GM12878 (cell line): ENCODE data around the gene VSX1.

Experiments used
- MTA2 ChIP-seq: fragments of 450-650 bp; IDR thresholded peaks from 2 replicates; pipeline ENCODE4 v1.6.1; 2016; ENCODE audit warnings: low read depth, mild to moderate bottlenecking, moderate library complexity
- SPI1 ChIP-seq: IDR thresholded peaks from 2 replicates; pipeline ENCODE4 v1.6.1; 2011; ENCODE audit warnings: low read depth, mild to moderate bottlenecking, low read length, moderate library complexity, borderline replicate concordance; ENCODE audit not compliant: insufficient read depth
- TF ChIP-seq, protein P1 (sequence below), 3 experiments: IDR thresholded peaks in 2 of 3; conservative IDR thresholded peaks in 1 of 3; 2 replicates each; pipeline ENCODE4 v1.5.1; 2011; ENCODE audit warnings: low read depth in 3 of 3, low read length in 3 of 3, mild to moderate bottlenecking in 3 of 3, control low read depth in 2 of 3, moderate library complexity in 2 of 3, inconsistent platforms in 1 of 3, mixed read lengths in 1 of 3; ENCODE audit not compliant: control insufficient read depth in 2 of 3, insufficient read depth in 1 of 3; ENCODE audit errors: extremely low read depth in 1 of 3
- TF ChIP-seq, protein P2 (sequence below): IDR thresholded peaks from 2 replicates; pipeline ENCODE4 v1.6.1; 2011; ENCODE audit warnings: low read depth, low read length, improper control_type of control experiment, borderline replicate concordance
- TF ChIP-seq, protein P3 (sequence below): IDR thresholded peaks from 2 replicates; pipeline ENCODE4 v1.6.1; 2012; ENCODE audit warnings: low read depth, low read length, improper control_type of control experiment
- TF ChIP-seq, protein P4 (sequence below): fragments of 450-650 bp; formaldehyde crosslinking; IDR thresholded peaks from 2 replicates; pipeline ENCODE4 v1.4.0; 2020; ENCODE audit warnings: mild to moderate bottlenecking, moderate library complexity

DNA sequence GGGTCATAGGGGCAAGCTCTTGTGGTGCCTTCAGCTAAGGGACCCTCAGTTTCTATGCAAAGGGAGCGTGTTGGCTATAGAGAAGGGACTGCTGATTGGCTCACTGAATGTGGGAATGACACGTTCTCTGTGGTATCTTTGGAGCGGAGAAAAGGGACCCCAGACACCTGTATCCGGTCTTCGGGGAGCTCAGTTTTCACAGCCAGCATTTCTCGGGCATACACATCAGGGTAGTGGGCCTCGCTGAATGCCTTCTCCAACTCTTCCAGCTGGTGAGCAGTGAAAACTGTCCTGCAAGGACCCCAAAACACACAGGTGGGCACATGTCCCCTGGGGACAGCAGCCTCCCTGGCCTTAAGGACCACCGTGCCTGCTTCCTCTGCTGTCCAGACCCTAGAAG is 3.3 kb downstream of the VSX1 start:
- TF ChIP-seq, protein P1, sequence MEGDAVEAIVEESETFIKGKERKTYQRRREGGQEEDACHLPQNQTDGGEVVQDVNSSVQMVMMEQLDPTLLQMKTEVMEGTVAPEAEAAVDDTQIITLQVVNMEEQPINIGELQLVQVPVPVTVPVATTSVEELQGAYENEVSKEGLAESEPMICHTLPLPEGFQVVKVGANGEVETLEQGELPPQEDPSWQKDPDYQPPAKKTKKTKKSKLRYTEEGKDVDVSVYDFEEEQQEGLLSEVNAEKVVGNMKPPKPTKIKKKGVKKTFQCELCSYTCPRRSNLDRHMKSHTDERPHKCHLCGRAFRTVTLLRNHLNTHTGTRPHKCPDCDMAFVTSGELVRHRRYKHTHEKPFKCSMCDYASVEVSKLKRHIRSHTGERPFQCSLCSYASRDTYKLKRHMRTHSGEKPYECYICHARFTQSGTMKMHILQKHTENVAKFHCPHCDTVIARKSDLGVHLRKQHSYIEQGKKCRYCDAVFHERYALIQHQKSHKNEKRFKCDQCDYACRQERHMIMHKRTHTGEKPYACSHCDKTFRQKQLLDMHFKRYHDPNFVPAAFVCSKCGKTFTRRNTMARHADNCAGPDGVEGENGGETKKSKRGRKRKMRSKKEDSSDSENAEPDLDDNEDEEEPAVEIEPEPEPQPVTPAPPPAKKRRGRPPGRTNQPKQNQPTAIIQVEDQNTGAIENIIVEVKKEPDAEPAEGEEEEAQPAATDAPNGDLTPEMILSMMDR (IDR thresholded peaks at IDR 0.05 in 2 of 3, conservative IDR thresholded peaks at IDR 0.05 in 1 of 3; ENCODE audit: control insufficient read depth in 2 of 3, extremely low read depth in 1 of 3, insufficient read depth in 1 of 3, low read depth in 3 of 3, low read length in 3 of 3): no peak
- TF ChIP-seq, protein P2, sequence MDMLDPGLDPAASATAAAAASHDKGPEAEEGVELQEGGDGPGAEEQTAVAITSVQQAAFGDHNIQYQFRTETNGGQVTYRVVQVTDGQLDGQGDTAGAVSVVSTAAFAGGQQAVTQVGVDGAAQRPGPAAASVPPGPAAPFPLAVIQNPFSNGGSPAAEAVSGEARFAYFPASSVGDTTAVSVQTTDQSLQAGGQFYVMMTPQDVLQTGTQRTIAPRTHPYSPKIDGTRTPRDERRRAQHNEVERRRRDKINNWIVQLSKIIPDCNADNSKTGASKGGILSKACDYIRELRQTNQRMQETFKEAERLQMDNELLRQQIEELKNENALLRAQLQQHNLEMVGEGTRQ: no peak
- TF ChIP-seq SPI1 (no peak), MTA2 (no peak)
- TF ChIP-seq, protein P3, sequence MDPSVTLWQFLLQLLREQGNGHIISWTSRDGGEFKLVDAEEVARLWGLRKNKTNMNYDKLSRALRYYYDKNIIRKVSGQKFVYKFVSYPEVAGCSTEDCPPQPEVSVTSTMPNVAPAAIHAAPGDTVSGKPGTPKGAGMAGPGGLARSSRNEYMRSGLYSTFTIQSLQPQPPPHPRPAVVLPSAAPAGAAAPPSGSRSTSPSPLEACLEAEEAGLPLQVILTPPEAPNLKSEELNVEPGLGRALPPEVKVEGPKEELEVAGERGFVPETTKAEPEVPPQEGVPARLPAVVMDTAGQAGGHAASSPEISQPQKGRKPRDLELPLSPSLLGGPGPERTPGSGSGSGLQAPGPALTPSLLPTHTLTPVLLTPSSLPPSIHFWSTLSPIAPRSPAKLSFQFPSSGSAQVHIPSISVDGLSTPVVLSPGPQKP: no peak
- TF ChIP-seq, protein P4, sequence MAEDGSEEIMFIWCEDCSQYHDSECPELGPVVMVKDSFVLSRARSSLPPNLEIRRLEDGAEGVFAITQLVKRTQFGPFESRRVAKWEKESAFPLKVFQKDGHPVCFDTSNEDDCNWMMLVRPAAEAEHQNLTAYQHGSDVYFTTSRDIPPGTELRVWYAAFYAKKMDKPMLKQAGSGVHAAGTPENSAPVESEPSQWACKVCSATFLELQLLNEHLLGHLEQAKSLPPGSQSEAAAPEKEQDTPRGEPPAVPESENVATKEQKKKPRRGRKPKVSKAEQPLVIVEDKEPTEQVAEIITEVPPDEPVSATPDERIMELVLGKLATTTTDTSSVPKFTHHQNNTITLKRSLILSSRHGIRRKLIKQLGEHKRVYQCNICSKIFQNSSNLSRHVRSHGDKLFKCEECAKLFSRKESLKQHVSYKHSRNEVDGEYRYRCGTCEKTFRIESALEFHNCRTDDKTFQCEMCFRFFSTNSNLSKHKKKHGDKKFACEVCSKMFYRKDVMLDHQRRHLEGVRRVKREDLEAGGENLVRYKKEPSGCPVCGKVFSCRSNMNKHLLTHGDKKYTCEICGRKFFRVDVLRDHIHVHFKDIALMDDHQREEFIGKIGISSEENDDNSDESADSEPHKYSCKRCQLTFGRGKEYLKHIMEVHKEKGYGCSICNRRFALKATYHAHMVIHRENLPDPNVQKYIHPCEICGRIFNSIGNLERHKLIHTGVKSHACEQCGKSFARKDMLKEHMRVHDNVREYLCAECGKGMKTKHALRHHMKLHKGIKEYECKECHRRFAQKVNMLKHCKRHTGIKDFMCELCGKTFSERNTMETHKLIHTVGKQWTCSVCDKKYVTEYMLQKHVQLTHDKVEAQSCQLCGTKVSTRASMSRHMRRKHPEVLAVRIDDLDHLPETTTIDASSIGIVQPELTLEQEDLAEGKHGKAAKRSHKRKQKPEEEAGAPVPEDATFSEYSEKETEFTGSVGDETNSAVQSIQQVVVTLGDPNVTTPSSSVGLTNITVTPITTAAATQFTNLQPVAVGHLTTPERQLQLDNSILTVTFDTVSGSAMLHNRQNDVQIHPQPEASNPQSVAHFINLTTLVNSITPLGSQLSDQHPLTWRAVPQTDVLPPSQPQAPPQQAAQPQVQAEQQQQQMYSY (CRISPR knock-in tag): no peak
